Left renal cortex interstitium (tissue), 4 donors: ENCODE measurements around the gene SPRR2A. TPM values are rescaled to one million over a fixed set of nuclear protein-coding genes. Genes with fewer than 3 reads are reported as not detected.
"Not testable (repeated sequence)": the region's sequence is repeated elsewhere in the genome, so short reads cannot be mapped to it uniquely, and the experiment has no call there.

Experiments
- DNase-seq, 4 donors: peaks; one replicate each; pipeline ENCODE4 v3.0.0-alpha.2; 2013; ENCODE audit warnings: low read depth in 4 of 4, low spot score in 2 of 4, missing footprints in 1 of 4
- polyA plus RNA-seq, 4 donors: library from polyadenylated mRNA; unstranded; fragments of 120-200 nt; gene quantifications; one replicate each; pipeline ENCODE4 v1.2.1, GENCODE V29; 2013; ENCODE audit not compliant: insufficient read length in 4 of 4

SPRR2A gene
- polyA plus RNA-seq, 4 donors, result 0.14 TPM; not detected in 3

DNA sequence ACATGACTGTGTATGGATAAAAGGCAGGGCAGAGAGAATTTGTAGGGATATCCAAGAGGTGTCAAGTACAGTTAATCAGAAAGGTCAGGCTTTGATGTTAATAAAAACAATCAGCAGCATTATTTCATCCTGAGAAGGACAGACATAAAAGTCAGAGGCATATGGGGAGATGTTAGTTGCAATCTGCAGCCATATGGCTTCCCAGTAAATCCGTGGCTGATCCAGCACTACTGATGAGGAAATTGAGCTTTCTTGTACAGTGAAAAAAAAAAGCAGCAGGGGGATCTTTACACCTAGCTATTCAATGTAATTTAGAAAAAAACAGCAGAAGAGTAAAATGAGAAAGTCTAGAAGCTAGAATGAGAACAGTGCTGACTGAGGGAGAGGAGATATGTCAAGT, 28.5 kb downstream of the SPRR2A start:
- DNase-seq, result no peak

DNA sequence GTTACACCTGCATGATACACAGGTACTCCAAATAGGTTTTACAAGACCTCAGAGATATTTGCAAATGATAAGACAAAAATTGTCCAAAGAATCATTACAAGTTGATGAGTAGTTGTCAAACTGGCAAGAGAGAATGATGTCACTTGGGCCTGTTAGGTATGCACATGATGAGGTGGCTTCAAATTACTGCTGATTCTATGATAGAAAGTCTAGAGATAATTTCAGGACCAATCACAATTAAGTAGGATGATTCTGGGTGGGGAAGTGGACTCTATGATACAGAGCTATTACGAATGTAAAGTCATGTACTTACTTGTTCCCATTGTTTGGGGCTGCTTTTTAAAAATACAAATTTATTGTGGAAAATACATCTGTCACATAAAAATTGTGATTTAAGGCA, 31.5 kb downstream of the SPRR2A start:
- no peak for DNase-seq

- DNase-seq, result no peak
Observed at GRCh38 chr1:153024413-153024812, 32.9 kb downstream of the SPRR2A start.

GRCh38 chr1:153023109-153023508, 34.2 kb downstream of the SPRR2A start:
- no peak for DNase-seq

- not testable (repeated sequence) for DNase-seq
Observed at GRCh38 chr1:153022340-153022739, 35.0 kb downstream of the SPRR2A start.

DNA sequence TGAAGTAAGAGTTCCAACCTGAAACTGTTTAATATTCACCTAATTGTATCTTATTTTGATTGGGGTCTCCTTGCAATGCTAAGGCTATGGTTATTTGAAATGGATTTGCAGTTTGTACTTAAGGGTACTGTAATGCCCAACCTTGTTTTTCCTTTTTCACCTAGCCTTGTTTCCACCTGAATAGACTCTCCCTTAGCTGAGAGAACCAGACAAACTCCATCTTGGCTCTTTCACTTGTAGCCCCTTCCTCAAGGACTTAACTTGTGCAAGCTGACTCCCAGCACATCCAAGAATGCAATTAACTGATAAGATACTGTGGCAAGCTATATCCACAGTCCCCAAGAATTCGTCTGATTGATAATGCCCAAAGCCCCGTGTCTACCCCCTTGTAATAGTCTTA, 35.5 kb downstream of the SPRR2A start:
- DNase-seq, result not testable (repeated sequence)

GRCh38 chr1:153011235-153011758, 46.0 kb downstream of the SPRR2A start:
- DNase-seq, result not testable (repeated sequence)

Other genes with a start within 250 kb of the SPRR2A start
- not detected for gene LCE1B, start 245.5 kb downstream of the SPRR2A start, polyA plus RNA-seq
- not detected for gene LCE1A, start 230.0 kb downstream of the SPRR2A start, polyA plus RNA-seq
- not detected for gene LCE6A, start 214.7 kb downstream of the SPRR2A start, polyA plus RNA-seq
- gene LCE7A, start 197.5 kb downstream of the SPRR2A start, polyA plus RNA-seq, result not detected
- not detected for gene SMCP, start 179.2 kb downstream of the SPRR2A start, polyA plus RNA-seq
- gene IVL, start 149.0 kb downstream of the SPRR2A start, polyA plus RNA-seq, result under 1 TPM; 0.08 to 0.42 (median 0.30) TPM
- gene SPRR5, start 110.3 kb downstream of the SPRR2A start, polyA plus RNA-seq, result not detected
- not detected for gene SPRR4, start 86.9 kb downstream of the SPRR2A start, polyA plus RNA-seq
- gene SPRR1A, start 73.4 kb downstream of the SPRR2A start, polyA plus RNA-seq, result not detected
- under 1 TPM in 3 of 4 donors, not detected in 1; 0.17 to 0.51 (median 0.18) TPM for gene SPRR3, start 55.8 kb downstream of the SPRR2A start, polyA plus RNA-seq
- not detected for gene SPRR1B, start 26.3 kb downstream of the SPRR2A start, polyA plus RNA-seq
- gene SPRR2D, start 16.4 kb downstream of the SPRR2A start, polyA plus RNA-seq, result not detected
- not detected for gene SPRR2B, start 14.1 kb upstream of the SPRR2A start, polyA plus RNA-seq
- not detected for gene SPRR2E, start 37.0 kb upstream of the SPRR2A start, polyA plus RNA-seq
- gene SPRR2F, start 56.0 kb upstream of the SPRR2A start, polyA plus RNA-seq, result not detected
- not detected for gene SPRR2G, start 93.4 kb upstream of the SPRR2A start, polyA plus RNA-seq
- gene LELP1, start 145.9 kb upstream of the SPRR2A start, polyA plus RNA-seq, result not detected
- not detected for gene PRR9, start 160.1 kb upstream of the SPRR2A start, polyA plus RNA-seq
- not detected for gene LORICRIN, start 202.2 kb upstream of the SPRR2A start, polyA plus RNA-seq